ENCODE measurements around the gene NID1.
A peak's percentile ranks its signal among the peaks of the same experiment; 100 is the strongest.

The NID1 gene

DNA sequence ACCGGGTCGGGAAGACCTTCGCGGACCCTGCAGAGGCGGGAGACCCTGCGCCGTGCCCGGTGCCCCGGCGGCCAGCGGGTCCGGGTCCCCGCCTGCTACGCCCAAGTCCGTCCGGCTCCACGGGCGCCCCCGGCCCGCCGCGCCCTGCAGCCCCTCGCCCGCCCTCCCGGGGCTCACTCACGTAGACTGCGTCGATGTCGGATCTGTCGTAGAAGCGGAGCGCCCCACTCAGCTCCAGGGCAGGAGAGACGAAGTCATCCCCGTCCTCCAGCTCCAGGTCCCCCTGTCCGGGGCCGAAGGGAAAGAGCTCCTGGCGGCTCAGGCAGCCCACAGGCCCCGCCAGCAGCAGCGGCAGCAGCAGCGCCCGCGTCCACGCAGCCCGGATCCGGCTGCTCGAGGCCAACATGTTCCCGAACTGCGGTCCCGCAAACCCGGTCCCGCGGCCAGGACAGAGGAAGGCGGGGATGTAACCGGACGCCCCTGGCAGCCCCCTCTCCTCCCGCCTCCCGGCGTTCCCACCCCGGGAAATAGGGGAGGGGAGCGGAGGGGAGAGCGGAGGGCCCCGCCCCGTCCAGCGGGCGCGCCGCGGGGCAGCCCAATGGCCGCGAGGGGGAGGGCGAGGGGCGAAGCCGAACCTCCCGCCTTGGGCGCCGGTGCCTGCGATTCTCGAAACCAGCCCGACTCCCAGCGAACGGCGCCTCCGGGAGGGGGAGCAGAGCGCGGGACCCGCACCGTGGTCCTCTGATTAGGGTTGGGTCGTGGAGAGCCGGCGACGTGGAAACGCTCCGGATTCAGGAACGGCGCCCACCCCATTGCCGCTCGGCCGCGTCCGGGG is at the start of gene NID1:
TSS of gene NID1 (minus strand) at position 417 of the 835 bp plus-strand sequence. CDS start at position 406, 11 bp downstream.
- no peak for DNase-seq (ENCODE audit: low read depth, low spot score)

- no peak for DNase-seq (ENCODE audit: low read depth, low spot score)
Measured at GRCh38 chr1:236114076-236114747, 49.3 kb upstream of the NID1 start.

GRCh38 chr1:236113324-236114032 is 48.6 kb upstream of the NID1 start:
- DNase-seq (ENCODE audit: low read depth, low spot score): no peak

DNA sequence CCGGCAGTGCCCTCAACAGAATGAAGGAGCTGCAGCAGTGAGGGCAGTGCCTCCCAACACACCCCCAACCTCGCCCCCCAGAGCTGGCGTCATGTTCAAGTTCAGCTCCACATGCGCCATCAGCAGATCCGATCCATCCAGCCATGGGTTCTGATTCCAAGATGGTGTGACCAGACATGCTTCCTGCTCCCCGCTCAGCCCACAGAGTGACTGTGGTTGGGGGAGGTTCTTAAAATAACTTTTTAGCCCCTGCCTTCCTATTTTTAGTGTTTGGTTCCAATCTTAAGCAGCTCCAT is 47.4 kb upstream of the NID1 start:
- DNase-seq (ENCODE audit: low read depth, low spot score): no peak

GRCh38 chr1:236111527-236112331 is 46.8 kb upstream of the NID1 start:
- DNase-seq (ENCODE audit: low read depth, low spot score): no peak

DNA sequence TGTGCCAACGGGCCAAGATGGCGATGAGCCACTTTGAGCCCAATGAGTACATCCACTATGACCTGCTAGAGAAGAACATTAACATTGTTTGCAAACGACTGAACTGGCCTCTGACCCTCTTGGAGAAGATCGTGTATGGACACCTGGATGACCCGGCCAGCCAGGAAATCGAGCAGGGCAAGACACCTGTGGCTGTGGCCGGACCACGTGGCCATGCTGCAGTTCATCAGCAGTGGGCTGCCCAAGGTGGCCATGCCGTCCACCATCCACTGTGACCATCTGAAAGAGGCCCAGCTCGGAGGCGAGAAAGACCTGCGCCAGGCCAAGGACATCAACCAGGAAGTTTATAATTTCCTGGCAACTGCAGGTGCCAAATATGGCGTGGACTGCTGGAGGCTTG is 45.2 kb upstream of the NID1 start:
- DNase-seq (ENCODE audit: low read depth, low spot score): no peak

DNA sequence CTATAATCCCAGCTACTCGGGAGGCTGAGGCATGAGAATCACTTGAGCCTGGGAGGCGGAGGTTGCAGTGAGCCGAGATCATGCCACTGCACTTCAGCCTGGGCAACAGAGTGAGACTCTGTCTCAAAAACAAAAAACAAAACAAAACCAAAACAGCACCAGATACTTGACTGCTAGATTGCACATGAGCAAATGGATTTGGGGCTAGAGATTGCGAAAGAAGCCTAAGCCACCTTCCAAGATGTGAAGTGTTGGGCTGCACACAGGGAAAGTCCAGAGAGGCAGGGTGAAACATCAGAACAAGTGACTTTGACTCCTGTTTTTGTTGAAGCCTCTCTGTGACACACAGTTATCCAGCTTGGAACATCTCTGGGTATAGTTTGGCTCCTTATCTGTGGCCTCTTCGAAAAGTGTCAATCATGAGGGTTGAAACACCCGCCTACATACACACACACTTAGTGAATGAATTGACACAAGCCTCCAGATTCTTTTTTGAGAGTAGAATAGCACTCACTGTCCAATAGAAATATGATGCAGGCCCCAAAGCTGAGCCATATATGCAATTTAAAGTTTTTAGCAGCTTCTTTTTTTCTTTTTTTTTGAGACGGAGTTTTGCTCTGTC is 43.2 kb upstream of the NID1 start:
- no peak for DNase-seq (ENCODE audit: low read depth, low spot score)

DNA sequence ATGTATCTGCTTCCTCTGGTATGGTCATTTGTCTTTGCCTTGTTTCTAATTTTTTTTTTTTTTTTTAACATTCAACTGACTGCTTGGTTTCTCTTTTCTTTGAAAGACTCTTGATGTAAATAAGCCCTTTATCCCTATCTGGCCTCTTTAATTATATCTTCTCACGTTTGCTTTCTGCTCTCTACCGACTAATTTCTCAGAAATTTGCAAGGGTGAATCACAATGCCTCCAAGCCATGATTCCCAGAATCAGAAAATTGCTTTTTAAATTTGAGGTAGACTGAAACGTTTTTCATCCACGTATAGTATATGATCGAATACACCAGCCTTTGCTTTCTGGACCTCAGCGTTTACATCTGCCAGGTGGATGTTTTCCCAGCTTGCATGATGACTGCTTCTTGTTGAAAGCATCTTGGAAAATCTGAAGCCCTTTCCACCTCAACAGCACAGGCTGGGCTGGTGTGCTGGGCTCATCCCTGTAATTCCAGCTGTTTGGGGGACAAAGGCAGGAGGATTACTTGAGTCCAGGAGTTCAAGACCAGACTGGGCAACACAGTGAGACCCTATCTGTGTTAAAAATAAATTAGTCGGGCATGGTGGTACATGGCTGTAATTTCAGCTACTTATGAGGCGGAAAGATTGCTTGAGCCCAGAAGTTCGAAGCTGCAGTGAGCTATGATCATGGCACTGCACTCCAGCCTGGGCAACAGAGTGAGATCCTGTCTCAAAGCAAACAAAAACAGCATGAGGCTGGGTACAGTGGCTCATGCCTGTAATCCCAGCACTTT is 42.4 kb upstream of the NID1 start:
- DNase-seq (ENCODE audit: low read depth, low spot score): no peak

DNA sequence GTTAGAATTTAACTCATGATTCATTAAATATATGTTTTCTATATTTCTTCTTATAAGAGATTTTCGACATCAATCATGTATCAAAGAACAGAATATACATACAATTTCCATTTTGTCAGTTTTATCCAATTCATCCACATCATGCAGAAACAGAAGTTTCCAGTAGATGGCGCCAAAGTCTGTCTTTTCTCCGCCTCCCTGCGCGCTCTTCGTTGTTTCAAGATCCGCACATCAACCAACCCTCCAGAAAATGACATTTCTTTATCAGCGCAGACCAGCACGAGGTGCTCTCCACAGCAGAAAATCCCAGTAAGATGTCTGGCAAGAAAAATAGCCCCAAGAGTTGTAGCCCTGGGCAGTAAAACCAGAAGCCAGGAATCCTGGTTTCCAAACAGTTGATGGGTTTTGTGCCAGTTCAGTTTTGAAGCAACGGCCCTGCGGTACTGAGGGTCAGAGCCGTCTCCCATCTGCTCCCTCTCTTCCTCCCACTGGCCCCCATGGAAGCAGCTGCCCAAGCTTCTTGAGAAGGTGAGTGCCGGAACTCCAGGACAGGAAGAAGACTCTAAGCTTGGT is 38.8 kb upstream of the NID1 start:
- DNase-seq (ENCODE audit: low read depth, low spot score): peak; percentile 23

DNA sequence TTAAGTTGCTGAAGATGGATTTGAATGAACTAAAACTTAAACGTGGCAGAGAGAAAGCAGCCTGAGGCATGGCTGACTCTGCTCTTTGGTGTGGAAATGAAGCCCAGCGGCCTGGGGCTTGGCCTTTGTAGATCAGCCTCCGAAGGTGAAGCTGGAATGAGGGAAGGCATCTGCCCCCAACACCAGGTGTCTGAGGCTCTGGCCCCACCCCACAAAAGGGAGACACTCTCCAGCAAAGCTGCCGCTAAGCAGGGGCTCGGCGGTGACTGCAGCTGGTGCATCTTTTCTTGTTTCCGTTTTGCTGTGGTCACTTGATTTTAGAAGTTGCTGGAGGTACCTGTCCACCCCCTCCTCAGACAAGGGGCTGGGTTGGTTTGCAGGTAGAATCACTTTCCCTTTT is 38.2 kb upstream of the NID1 start:
- no peak for DNase-seq (ENCODE audit: low read depth, low spot score)

- DNase-seq (ENCODE audit: low read depth, low spot score): no peak
Measured at GRCh38 chr1:236102611-236103010, 37.7 kb upstream of the NID1 start.

GRCh38 chr1:236101233-236102200 is 36.6 kb upstream of the NID1 start:
- no peak for DNase-seq (ENCODE audit: low read depth, low spot score)

DNA sequence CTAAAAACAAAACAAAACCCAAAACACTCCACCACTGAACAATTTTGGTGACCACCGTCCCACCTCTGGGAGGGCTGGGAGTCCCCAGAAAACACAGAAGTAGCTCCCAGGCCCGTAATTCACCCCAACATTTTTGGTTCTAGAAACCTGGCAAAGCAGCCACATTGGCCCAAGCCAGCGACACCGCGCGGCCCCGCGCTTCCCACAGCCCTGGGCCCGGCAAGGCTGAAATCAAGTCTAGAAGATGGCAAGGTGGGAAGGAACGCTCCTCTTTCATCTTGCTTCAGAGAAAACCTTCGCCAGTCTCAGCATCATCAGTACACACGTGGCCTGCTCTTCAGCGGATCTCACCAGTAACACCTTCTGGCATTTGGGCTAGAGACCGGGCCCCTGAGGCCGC is 35.9 kb upstream of the NID1 start:
- no peak for DNase-seq (ENCODE audit: low read depth, low spot score)

DNA sequence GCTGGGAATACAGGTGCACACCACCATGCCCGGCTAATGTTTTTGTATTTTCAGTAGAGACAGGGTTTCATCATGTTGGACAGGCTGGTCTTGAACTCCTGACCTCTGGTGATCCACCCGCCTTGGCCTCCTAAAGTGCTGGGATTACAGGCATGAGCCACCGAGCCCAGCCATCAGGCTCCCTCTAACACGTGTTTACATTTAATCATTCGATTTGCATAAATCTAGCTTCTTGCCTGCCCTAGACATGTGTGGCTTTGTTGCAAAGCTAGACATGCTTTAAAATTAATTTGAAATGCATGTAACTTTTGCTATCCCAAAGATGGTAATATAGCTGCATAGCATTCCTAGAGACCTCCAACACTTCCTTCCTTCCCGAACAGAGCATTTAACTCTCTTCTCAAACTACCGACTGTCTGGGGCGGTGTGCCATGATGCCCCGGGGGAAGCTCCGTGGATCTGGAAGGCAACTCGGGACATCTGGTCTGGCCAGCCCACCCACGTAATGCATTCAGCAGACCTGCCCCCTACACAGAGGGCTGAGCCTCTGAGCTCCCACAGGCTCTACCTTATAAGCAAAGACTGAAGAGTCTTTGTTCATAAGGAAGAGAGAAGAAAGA is 34.6 kb upstream of the NID1 start:
- DNase-seq (ENCODE audit: low read depth, low spot score): no peak

- DNase-seq (ENCODE audit: low read depth, low spot score): no peak
Measured at GRCh38 chr1:236098267-236098666, 33.4 kb upstream of the NID1 start.

DNA sequence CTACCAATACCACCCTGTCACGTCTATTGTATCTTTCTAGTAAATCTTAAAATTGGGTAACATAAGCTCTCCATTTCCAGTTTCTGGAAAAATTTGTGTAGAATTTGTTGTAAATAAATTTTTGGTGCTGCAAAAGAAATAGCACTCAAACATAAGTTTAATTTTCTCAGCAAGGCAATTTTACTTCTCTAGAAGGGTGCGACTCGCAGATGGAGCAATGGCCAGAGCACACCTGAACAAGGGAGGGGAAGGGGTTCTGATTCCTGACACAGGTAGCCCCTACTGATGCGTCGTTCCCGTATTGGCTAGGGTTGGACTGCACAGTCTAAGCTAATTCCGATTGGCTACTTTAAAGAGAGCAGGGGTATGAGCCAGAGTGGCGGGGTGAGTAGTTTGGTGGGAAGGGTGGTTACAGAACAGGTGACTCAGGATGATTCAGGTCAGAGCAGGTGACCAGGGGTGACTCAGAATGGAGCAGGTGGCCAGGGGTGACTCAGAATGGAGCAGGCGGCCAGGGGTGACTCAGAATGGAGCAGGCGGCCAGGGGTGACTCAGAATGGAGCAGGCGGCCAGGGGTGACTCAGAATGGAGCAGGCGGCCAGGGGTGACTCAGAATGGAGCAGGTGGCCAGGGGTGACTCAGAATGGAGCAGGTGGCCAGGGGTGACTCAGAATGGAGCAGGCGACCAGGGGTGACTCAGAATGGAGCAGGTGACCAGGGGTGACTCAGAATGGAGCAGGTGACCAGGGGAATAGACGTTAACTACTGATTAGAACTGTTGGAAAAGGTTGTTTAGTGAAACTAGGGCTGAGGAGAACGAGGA is 32.0 kb upstream of the NID1 start:
- DNase-seq (ENCODE audit: low read depth, low spot score): peak; percentile 63

DNA sequence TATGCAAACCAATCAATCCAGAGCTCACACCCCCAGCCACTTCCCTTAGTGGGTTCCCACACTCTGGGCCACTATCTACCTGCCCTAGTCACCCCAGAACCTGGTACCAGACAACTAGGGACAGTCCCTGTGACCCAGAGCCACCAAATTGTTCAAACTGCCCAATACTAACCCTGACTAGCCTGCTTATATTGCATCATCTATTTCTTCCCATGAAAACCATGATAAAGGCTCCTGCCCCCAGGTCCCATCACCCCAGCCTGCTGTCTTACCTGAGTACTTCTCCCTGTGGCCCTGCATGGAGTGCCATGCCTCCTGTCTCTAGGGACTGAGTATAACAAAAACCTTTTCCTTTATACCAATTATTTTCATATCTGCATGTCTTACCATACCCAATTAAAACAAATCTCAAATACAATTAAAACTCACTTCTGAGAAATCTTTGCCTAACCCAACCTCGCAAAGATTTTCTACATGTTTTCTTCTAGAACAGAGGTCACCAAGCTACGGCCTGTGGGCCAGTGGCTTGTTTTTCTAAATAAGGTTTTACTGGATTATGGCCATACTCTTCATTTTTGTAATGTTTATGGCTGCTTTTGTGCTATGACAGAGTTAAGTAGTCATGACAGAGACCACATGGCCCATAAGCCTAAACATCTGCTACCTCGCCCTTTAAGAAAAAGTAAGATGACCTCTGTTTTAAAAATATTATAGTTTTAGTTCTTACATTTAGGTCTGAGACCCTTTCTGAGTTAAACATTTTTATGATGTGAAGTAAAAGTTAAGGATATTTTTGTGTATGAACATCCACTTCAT is 31.0 kb upstream of the NID1 start:
- DNase-seq (ENCODE audit: low read depth, low spot score): no peak

All from activated CD4-positive, CD25-positive, alpha-beta regulatory T cell treated with anti-CD3 and anti-CD28 coated beads, Interleukin-2, amount 50 U/mL, for 16 hours (primary cell).